Nephron (organoid): Measurements from ENCODE around the gene KANSL1.

ENCODE experiments used
- H3K27ac Mint-ChIP-seq, 3 experiments: 2 replicates each; pipeline ENCODE4 v1.8.0; 2020; ENCODE audit warnings: mixed read lengths in 3 of 3, mild to moderate bottlenecking in 2 of 3, moderate library complexity in 1 of 3
- H3K27me3 Mint-ChIP-seq: 2 replicates; pipeline ENCODE4 v1.8.0; 2021; ENCODE audit warnings: low read depth, mild to moderate bottlenecking, moderate library complexity, mixed read lengths
- H3K36me3 Mint-ChIP-seq: 2 replicates; pipeline ENCODE4 v1.8.0; 2020; ENCODE audit warnings: low read depth, mixed read lengths
- H3K4me1 Mint-ChIP-seq: 2 replicates; pipeline ENCODE4 v1.8.0; 2020; ENCODE audit warnings: mixed read lengths
- H3K4me3 Mint-ChIP-seq, 3 experiments: 2 replicates each; pipeline ENCODE4 v1.8.0; 2020; ENCODE audit warnings: mild to moderate bottlenecking in 3 of 3, mixed read lengths in 3 of 3, moderate library complexity in 2 of 3
- H3K9me3 Mint-ChIP-seq: 2 replicates; pipeline ENCODE4 v1.8.0; 2020; ENCODE audit warnings: mixed read lengths
- CTCF ChIP-seq, 3 experiments: fragments of 200-600 bp; sonication (generic); IDR thresholded peaks; one replicate each; pipeline ENCODE4 v1.5.0; 2021; ENCODE audit warnings: antibody characterized with exemption in 3 of 3; ENCODE audit not compliant: unreplicated experiment in 3 of 3

Gene KANSL1

GRCh38 chr17:46027048-46027975 lies 165.9 kb downstream of the KANSL1 start:
- Mint-ChIP-seq H3K4me3 (no peak overlapping the region), H3K9me3 (no peaks in the 10 kb centered on the region), H3K36me3 (peaks cover 71% of the 10 kb centered on the region), H3K27me3 (no peaks in the 10 kb centered on the region), H3K27ac (peak overlapping the region in 2 of 3 experiments; percentile 29 to 30), H3K4me1 (peaks cover 20% of the 10 kb centered on the region)
- TF ChIP-seq CTCF (IDR thresholded peaks at IDR 0.05; ENCODE audit: unreplicated experiment in 3 of 3): no peak

- H3K36me3 Mint-ChIP-seq: peaks cover 62% of the 10 kb centered on the region
- H3K4me3 Mint-ChIP-seq: no peak overlapping the region
- TF ChIP-seq CTCF (IDR thresholded peaks at IDR 0.05; ENCODE audit: unreplicated experiment in 3 of 3): no peak
Observed at GRCh38 chr17:46026166-46027047, 166.8 kb downstream of the KANSL1 start.

GRCh38 chr17:46025510-46026165 lies 167.6 kb downstream of the KANSL1 start:
- no peaks in the 10 kb centered on the region for H3K27me3 Mint-ChIP-seq
- H3K9me3 Mint-ChIP-seq: no peaks in the 10 kb centered on the region
- no peak for TF ChIP-seq CTCF (IDR thresholded peaks at IDR 0.05; ENCODE audit: unreplicated experiment in 3 of 3)
- H3K27ac Mint-ChIP-seq: peak overlapping the region in 2 of 3 experiments; percentile 35 to 50
- peaks cover 54% of the 10 kb centered on the region for H3K36me3 Mint-ChIP-seq
- H3K4me3 Mint-ChIP-seq: no peak overlapping the region
- peaks cover 20% of the 10 kb centered on the region for H3K4me1 Mint-ChIP-seq

More at GRCh38 chr17:46026166-46027047, 166.8 kb downstream of the KANSL1 start:
- Mint-ChIP-seq H3K27me3 (no peaks in the 10 kb centered on the region), H3K9me3 (no peaks in the 10 kb centered on the region), H3K27ac (peak overlapping the region in 1 of 3 experiments; percentile 50), H3K4me1 (peaks cover 20% of the 10 kb centered on the region)

GRCh38 chr17:46025060-46025459 lies 168.2 kb downstream of the KANSL1 start:
- Mint-ChIP-seq H3K27me3 (no peaks in the 10 kb centered on the region), H3K9me3 (no peaks in the 10 kb centered on the region), H3K27ac (no peak overlapping the region), H3K4me1 (peaks cover 20% of the 10 kb centered on the region), H3K4me3 (no peak overlapping the region), H3K36me3 (peaks cover 53% of the 10 kb centered on the region)
- TF ChIP-seq CTCF (IDR thresholded peaks at IDR 0.05; ENCODE audit: unreplicated experiment in 3 of 3): no peak

GRCh38 chr17:46024590-46024989 lies 168.6 kb downstream of the KANSL1 start:
- peaks cover 49% of the 10 kb centered on the region for H3K36me3 Mint-ChIP-seq
- TF ChIP-seq CTCF (IDR thresholded peaks at IDR 0.05; ENCODE audit: unreplicated experiment in 3 of 3): no peak
- H3K4me3 Mint-ChIP-seq: no peak overlapping the region

More at GRCh38 chr17:46024590-46024989, 168.6 kb downstream of the KANSL1 start:
- Mint-ChIP-seq H3K27me3 (no peaks in the 10 kb centered on the region), H3K4me1 (peaks cover 19% of the 10 kb centered on the region), H3K9me3 (no peaks in the 10 kb centered on the region), H3K27ac (no peak overlapping the region)
